ENCODE data around the gene GAPVD1.
"Not testable (repeated sequence)": the region's sequence is repeated elsewhere in the genome, so short reads cannot be mapped to it uniquely, and the experiment has no call there.

The GAPVD1 gene

DNA sequence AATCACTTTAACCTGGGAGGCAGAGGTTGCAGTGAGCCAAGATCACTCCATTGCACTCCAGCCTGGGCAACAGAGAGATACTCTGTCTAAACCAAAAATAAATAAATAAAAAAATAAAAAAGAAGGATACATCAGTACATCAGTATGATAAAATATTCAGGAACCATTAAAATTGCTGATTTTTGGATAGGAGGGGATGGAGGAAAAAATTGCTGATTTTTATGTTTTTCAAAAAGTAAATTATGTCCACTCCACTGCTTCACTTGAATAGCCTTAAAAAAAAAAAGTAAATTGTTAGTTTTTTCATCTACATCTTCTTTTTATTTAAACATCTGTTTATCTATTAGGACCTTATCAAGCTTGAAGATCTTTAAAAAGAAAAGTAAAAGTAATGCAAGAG lies 7.4 kb upstream of the GAPVD1 start:
- in situ Hi-C loops (cut with MboI; ENCODE audit: low sequenced_read_pairs), result no loop called here

- in situ Hi-C loops (cut with MboI; ENCODE audit: low sequenced_read_pairs), result no loop called here
These were observed 5.7 kb upstream of the GAPVD1 start for GRCh38 chr9:125255781-125256391.

DNA sequence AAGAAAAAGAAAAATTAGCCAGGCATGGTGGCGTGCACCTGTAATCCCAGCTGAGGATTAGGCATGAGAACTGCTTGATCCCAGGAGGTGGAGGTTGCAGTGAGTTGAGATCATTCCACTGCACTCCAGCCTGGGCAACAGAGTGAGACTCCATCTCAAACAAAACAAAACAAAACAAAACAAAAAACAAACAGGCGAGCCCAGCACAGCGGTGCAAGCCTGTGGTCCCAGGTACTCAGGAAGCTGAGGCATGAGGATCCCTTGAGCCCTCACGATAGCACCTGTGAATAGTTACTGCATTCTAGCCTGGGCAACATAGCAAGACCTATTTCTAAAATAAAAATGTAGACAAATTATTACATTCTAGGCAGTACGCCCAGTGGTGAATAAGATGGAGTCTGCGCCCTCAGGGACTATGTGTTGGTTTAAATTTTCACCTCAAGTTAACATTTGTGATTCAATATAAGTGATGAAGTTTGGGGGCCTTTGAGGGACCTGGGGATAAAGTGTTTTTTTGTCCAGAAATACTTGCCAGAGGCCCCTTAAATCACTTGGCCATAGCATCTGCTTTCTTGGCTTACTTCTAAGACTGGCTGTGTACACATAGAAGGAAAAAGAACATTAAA lies 3.4 kb upstream of the GAPVD1 start:
- in situ Hi-C loops (cut with MboI; ENCODE audit: low sequenced_read_pairs), result no loop called here

DNA sequence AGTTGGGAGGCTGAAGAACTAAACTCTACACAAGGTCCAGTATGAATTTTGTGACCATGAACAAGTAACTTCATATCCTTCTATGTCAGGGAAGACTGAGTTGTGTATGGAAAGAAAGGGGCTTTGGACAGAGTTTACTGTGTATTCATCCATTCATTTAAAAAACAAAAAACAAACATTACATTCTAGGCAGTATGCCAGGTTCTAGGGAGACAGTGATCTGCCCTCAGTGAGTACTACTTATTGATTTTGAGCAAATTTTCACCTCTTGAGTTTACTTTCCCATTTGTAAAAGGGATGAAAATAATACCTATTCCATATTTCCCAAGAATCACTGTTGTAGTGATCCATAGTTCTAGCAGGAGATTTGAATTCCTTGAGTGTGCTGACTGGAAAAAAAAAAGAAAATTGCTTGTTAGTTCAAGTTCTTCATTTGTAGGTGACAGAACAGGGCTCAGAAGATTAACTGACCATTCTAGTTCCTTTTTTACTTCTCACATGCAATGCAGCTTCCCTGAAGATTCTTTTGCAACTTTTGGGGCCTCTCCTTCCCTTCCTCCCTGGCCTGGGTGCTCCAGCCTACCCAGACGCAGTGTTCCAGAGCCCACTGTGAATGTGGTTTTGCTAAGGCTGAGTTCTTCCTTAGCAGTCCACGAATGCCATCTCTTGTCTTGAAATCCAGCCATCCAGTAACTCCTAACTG lies 2.6 kb upstream of the GAPVD1 start:
- in situ Hi-C loops (cut with MboI; ENCODE audit: low sequenced_read_pairs), result no loop called here

DNA sequence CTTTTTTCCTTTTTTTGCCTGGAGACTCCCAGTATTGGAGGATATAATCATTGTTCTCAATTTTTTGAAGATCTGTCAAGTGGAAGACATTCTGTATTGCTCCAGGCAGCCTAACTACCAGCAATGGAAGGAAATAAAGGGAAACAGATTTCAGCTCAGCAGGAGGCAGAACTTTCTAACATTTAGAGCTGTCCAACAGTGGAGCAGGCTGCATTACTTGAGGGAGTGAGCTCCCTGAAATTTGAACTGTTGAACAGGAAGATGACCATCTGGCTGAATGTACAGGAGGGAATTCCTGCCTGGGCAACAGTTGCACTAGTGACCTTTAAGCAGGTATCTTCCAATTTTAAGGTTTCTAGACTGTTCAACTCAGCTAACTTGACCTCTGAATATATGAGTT lies 1.1 kb upstream of the GAPVD1 start:
- in situ Hi-C loops (cut with MboI; ENCODE audit: low sequenced_read_pairs), result no loop called here

DNA sequence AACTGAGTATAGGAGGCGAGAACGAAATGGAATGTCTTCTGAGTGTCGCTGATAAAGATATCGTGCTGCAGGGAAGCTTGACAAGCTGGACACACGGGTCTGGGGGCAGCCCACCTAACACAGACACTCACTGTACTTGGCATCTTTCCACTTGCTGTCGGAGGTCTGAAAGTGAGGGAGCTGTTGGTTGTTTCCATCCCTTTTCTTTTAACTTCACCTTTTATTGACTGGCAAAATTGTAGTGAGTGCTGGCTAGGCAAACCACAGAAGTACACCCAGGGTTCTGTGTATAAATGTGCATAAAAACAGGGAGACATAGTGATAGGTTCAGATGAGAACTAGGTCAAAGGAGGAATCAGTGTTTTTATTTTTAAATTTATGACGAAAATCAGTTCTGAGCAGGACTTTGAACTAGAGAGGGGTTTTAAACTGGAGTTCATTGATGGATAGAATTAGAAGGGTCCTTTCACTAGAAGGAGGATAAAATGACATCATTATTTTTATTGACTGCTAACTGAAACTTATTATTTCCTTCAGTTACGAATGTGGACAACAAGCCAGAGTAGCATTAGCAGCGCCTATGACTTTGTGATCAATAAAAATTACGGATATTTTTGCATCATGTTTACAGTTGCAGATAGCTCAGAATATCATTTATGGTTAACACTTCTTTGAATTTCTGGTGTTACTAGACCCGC lies 817 bp downstream of the GAPVD1 start:
- in situ Hi-C loops (cut with MboI; ENCODE audit: low sequenced_read_pairs), result no loop called here

DNA sequence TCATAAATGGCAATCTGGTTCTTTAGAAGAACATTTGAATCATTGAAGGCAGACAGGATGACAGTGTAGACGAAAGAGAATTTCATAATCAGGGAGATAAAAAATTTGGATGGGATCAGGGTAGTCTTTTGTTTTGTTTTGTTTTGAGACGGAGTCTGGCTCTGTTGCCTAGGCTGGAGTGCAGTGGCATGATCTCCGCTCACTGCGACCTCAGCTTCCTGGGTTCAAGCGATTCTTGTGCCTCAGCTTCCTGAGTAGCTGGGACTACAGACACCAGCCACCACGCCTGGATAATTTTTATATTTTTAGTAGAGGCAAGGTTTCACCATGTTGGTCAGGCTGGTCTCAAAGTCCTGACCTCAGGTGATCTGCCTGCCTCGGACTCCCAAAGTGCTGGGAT lies 2.4 kb downstream of the GAPVD1 start:
- in situ Hi-C loops (cut with MboI; ENCODE audit: low sequenced_read_pairs), result not testable (repeated sequence)

GRCh38 chr9:125268394-125269013 lies 6.9 kb downstream of the GAPVD1 start:
- in situ Hi-C loops (cut with MboI; ENCODE audit: low sequenced_read_pairs), result no loop called here

- in situ Hi-C loops (cut with MboI; ENCODE audit: low sequenced_read_pairs), result no loop called here
These were observed 7.4 kb downstream of the GAPVD1 start for GRCh38 chr9:125269014-125269397.

DNA sequence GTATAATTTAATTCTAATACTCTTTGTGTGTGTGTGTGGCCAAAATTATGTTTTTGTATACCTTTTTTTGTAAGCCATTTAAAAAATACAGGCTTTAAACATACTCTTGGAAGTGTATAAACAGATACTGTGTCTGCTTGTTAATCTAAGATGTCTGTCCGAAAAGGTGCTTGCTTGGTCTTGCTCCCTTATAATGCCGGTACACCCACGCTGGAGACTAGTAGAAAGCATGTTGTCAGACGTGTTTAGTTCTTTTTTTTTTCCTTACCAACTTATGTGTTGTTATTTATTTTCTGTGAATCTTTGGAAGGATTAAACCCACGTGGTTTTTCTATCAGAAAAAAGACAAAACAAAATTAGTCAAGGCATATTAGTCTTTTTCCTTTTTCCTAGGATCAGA lies 9.5 kb downstream of the GAPVD1 start:
- in situ Hi-C loops (cut with MboI; ENCODE audit: low sequenced_read_pairs), result no loop called here

GRCh38 chr9:125272697-125273096 lies 11.1 kb downstream of the GAPVD1 start:
- in situ Hi-C loops (cut with MboI; ENCODE audit: low sequenced_read_pairs), result no loop called here

DNA sequence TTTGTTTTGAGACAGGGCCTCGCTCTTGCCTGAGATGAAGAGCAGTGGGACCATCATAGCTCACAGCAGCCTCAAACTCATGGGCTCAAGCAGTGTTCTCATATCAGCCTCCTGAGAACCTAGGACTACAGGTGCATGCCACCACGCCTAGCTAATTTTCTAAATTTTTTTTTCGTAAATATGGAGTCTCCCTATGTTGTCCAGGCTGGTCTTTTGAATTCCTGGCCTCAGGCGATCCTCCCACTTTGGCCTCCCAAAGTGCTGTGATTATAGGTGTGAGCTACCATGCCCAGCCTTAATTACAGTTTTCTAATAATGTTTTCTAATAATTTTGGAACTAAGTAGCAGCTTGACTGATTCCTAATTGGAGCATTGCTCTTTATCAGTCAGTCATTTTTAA lies 15.1 kb downstream of the GAPVD1 start:
- in situ Hi-C loops (cut with MboI; ENCODE audit: low sequenced_read_pairs), result no loop called here

GRCh38 chr9:125277411-125277810 lies 15.8 kb downstream of the GAPVD1 start:
- in situ Hi-C loops (cut with MboI; ENCODE audit: low sequenced_read_pairs), result no loop called here

GRCh38 chr9:125280945-125281344 lies 19.3 kb downstream of the GAPVD1 start:
- in situ Hi-C loops (cut with MboI; ENCODE audit: low sequenced_read_pairs), result no loop called here

DNA sequence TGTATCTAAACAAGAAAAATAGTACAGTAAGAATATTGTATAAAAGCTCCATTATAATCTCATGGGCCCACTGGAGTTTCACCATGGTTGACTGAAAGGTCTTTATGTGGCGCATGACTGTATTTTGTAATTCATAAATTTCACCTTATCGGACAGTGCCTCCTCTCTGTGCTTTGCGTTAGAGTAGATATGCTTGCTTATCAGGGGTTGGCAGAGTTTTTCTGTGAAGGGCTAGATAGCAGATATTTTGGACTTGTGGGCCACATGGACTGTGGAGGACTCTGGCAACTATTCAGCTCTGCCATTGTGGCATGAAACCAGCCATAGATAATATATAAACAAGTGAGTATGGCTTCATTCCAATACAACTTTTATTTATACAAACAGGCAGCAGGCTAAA lies 23.2 kb downstream of the GAPVD1 start:
- in situ Hi-C loops (cut with MboI; ENCODE audit: low sequenced_read_pairs), result no loop called here

DNA sequence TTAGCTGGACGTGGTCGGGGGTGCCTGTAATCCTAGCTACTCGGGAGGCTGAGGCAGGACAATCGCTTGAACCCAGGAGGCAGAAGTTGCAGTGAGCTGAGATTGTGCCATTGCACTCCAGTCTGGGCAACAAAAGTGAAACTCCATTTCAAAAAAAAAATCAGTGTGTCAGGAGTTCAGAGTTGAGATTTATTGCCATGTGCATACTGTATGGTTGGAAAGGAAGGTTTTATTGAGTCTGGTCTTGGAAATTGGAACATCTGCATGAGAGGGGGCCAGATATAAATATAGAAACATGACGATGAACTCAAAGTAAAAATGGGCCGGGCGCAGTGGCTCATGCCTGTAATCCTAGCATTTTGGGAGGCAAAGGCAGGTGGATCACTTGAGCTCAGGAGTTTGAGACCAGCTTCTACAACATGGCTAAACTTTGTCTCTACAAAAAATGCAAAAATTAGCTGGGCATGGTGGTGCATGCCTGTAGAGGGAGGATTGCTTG lies 25.4 kb downstream of the GAPVD1 start:
- in situ Hi-C loops (cut with MboI; ENCODE audit: low sequenced_read_pairs), result not testable (repeated sequence)

GRCh38 chr9:125293134-125293533 lies 31.5 kb downstream of the GAPVD1 start:
- in situ Hi-C loops (cut with MboI; ENCODE audit: low sequenced_read_pairs), result no loop called here

DNA sequence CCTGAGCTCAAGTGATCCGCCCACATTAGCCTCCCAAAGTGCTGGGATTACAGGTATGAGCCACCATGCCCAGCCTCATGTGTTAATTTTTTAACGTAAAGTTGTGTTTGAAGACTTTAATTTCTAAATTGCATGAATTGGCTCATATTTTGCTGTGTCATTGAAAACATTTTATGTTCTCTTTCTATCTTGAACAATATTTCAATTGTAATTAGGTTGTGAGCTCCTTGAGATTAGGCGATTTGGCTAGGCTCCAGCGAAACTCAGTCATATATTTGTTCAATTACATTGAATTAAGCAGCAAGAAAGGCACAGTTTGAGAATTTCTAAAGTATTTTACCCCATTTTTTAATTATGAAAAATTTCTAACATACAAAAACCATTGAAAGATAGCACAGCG lies 34.0 kb downstream of the GAPVD1 start:
- in situ Hi-C loops (cut with MboI; ENCODE audit: low sequenced_read_pairs), result no loop called here

DNA sequence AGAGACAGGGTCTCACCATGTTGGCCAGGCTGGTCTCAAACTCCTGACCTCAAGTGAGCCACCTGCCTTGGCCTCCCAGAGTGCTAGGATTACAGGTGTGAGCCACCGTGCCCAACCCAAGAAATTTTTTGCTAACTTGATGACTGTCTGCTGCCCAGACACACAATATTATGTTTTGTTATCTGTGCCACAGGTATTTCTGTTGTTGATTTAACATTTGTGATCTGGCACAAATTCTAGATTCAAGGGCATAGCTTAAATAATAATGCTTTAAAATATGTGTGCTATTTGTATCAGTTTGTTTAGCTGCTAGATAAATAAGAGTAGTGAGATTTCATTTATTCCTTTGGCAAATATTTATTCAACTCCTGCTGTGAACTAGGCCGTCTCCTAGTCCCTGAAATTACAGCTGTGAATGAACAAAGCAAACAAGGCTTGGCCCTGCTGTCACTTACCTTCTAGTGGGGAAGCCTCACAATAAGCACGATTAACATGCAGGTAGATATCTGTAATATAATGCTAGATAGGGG lies 35.3 kb downstream of the GAPVD1 start:
- in situ Hi-C loops (cut with MboI; ENCODE audit: low sequenced_read_pairs), result no loop called here

DNA sequence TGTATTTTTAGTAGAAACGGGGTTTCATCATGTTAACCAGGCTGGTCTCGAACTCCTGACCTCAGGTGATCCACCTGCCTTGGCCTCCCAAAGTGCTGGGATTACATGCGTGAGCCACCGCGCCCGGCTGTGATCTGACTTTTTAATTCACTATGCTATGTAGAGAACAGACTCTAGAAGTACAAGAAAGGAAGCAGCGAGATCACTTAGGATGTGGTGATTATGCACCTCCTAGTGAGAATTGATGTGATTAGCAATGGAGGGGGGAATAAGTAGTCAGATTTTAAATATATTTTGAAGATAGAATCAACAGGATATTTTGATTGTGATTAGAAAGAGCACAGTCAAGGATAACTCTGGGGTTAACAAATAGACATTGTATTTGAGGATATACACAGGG lies 36.3 kb downstream of the GAPVD1 start:
- in situ Hi-C loops (cut with MboI; ENCODE audit: low sequenced_read_pairs), result no loop called here

DNA sequence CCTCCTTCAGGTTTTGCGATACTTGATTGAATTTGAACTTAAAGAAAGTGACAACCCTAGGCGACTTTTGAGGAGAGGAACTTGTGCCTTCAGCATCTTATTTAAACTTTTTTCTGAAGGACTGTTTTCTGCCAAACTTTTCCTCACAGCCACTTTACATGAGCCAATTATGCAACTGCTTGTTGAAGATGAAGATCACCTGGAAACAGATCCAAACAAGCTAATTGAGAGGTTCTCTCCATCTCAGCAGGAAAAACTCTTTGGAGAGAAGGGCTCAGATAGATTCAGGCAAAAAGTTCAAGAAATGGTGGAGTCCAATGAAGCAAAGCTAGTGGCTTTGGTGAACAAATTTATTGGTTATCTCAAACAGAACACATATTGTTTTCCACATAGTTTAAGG lies 40.6 kb downstream of the GAPVD1 start:
- in situ Hi-C loops (cut with MboI; ENCODE audit: low sequenced_read_pairs), result no loop called here

Data from HL-60/S4 treated with phorbol 12-myristate 13-acetate at 8.2 ng/mL for 4 days and 3 days (cell line).